ENCODE results near the gene SHPK. TPM values are rescaled to one million over a fixed set of nuclear protein-coding genes. Genes with fewer than 3 reads are reported as not detected.

Gene SHPK
- total RNA-seq, 1 experiment from 2014 or later = 8.4 TPM

GRCh38 chr17:3655766-3656165 is 19.7 kb upstream of the SHPK start:
- in situ Hi-C loops (cut with HindIII; ENCODE audit: low pct_unique_long_range_greater_than_20kb, low sequenced_read_pairs) (no loop called here), intact Hi-C loops (cut with micrococcal nuclease; ENCODE audit: unreplicated experiment) (no loop called here)
- CTCF ChIA-PET = no interaction called here
- H3K27me3 ChIP-seq (ENCODE audit: control insufficient read depth, insufficient read depth, low read length) = no peaks in the 10 kb centered on the region
- ATAC-seq (no peak), DNase-seq (ENCODE audit: low read depth, low spot score) (no peak)
- no peaks in the 10 kb centered on the region for H3K9me3 ChIP-seq (ENCODE audit: control insufficient read depth, insufficient read depth, low read depth, low read length)
- TF ChIP-seq POLR2AphosphoS5 (IDR thresholded peaks at IDR 0.05; ENCODE audit: low read depth, low read length) = no peak
- TF ChIP-seq SIN3A (IDR thresholded peaks at IDR 0.05; ENCODE audit: borderline replicate concordance, insufficient read depth, low read depth, low read length) = no peak
- TF ChIP-seq, protein P1, sequence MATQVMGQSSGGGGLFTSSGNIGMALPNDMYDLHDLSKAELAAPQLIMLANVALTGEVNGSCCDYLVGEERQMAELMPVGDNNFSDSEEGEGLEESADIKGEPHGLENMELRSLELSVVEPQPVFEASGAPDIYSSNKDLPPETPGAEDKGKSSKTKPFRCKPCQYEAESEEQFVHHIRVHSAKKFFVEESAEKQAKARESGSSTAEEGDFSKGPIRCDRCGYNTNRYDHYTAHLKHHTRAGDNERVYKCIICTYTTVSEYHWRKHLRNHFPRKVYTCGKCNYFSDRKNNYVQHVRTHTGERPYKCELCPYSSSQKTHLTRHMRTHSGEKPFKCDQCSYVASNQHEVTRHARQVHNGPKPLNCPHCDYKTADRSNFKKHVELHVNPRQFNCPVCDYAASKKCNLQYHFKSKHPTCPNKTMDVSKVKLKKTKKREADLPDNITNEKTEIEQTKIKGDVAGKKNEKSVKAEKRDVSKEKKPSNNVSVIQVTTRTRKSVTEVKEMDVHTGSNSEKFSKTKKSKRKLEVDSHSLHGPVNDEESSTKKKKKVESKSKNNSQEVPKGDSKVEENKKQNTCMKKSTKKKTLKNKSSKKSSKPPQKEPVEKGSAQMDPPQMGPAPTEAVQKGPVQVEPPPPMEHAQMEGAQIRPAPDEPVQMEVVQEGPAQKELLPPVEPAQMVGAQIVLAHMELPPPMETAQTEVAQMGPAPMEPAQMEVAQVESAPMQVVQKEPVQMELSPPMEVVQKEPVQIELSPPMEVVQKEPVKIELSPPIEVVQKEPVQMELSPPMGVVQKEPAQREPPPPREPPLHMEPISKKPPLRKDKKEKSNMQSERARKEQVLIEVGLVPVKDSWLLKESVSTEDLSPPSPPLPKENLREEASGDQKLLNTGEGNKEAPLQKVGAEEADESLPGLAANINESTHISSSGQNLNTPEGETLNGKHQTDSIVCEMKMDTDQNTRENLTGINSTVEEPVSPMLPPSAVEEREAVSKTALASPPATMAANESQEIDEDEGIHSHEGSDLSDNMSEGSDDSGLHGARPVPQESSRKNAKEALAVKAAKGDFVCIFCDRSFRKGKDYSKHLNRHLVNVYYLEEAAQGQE (IDR thresholded peaks at IDR 0.05; ENCODE audit: insufficient read depth in 1 of 2, low read depth in 2 of 2, low read length in 1 of 2) = no peak
- TF ChIP-seq, protein P2, sequence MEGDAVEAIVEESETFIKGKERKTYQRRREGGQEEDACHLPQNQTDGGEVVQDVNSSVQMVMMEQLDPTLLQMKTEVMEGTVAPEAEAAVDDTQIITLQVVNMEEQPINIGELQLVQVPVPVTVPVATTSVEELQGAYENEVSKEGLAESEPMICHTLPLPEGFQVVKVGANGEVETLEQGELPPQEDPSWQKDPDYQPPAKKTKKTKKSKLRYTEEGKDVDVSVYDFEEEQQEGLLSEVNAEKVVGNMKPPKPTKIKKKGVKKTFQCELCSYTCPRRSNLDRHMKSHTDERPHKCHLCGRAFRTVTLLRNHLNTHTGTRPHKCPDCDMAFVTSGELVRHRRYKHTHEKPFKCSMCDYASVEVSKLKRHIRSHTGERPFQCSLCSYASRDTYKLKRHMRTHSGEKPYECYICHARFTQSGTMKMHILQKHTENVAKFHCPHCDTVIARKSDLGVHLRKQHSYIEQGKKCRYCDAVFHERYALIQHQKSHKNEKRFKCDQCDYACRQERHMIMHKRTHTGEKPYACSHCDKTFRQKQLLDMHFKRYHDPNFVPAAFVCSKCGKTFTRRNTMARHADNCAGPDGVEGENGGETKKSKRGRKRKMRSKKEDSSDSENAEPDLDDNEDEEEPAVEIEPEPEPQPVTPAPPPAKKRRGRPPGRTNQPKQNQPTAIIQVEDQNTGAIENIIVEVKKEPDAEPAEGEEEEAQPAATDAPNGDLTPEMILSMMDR (IDR thresholded peaks at IDR 0.05) = no peak
- TF ChIP-seq TCF7L2 (IDR thresholded peaks at IDR 0.05; ENCODE audit: low read depth, low read length) = no peak
- H3K36me3 ChIP-seq (ENCODE audit: control insufficient read depth, insufficient read depth, low read length) = no peaks in the 10 kb centered on the region
- H3K4me1 ChIP-seq (ENCODE audit: control insufficient read depth, insufficient read depth, low read length) = peaks cover 18% of the 10 kb centered on the region
- H3K27ac ChIP-seq (ENCODE audit: low read length) = no peak overlapping the region
- POLR2A ChIA-PET = no interaction called here
- no TSS peak for BruUV-seq (replicated peaks)
- no peak overlapping the region for H3K4me3 ChIP-seq (ENCODE audit: low read depth in 2 of 2, low read length in 2 of 2)

DNA sequence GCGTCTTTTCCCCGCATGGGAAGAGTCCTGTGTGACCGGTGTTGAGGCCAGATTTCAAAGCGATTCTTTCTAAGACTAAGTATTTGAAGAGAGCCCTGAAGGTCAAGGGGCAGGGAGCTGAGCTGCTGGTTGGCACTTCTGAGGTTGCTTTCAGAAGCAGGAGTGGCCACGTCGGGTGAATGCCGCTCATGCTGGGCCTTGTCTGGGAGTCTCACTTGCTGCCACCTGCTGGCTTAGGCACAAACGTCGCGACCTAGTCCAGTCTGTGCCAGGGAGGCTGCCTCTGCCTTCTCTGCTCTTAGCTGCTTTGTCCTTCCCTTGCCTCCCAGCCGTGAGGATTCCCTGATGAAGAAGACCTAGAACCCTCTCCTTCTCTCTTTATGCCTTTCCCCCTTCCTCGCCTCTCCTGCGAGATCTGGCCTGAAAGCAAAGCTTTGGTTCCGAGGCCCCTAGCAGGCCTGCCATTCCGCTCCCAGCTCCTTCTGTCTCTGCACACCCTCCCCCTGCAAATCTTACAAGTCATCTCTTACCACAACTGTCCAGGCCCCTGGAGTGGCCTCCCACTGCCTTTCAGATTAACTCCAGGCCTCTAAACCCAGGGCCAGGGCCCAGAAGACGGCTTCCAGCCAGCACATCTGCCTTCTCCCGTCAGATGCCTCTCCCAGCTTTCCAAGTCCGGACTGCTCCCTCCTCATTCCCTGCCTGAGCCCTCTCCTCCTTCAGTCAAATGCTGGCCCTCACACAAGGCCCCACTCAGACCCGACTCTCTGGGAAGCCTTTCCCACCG is 11.9 kb upstream of the SHPK start:
- ATAC-seq (peak; percentile 95), DNase-seq (ENCODE audit: low read depth, low spot score) (no peak)
- TF ChIP-seq, protein P2 (IDR thresholded peaks at IDR 0.05) = peak; percentile 83
- TF ChIP-seq, protein P1 (IDR thresholded peaks at IDR 0.05; ENCODE audit: insufficient read depth in 1 of 2, low read depth in 2 of 2, low read length in 1 of 2) = no peak
- TF ChIP-seq TCF7L2 (IDR thresholded peaks at IDR 0.05; ENCODE audit: low read depth, low read length) (no peak), SIN3A (IDR thresholded peaks at IDR 0.05; ENCODE audit: borderline replicate concordance, insufficient read depth, low read depth, low read length) (no peak)
- no TSS peak for BruUV-seq (replicated peaks)
- H3K27me3 ChIP-seq (ENCODE audit: control insufficient read depth, insufficient read depth, low read length) = no peaks in the 10 kb centered on the region
- no peaks in the 10 kb centered on the region for H3K36me3 ChIP-seq (ENCODE audit: control insufficient read depth, insufficient read depth, low read length)
- H3K27ac ChIP-seq (ENCODE audit: low read length) = no peak overlapping the region
- in situ Hi-C loops (cut with HindIII; ENCODE audit: low pct_unique_long_range_greater_than_20kb, low sequenced_read_pairs) (no loop called here), intact Hi-C loops (cut with micrococcal nuclease; ENCODE audit: unreplicated experiment) (loop anchor here (5.0 kb wide), 1 partner anchor 601 kb away; no protein-coding TSS in a partner anchor)
- no peaks in the 10 kb centered on the region for H3K9me3 ChIP-seq (ENCODE audit: control insufficient read depth, insufficient read depth, low read depth, low read length)
- ChIA-PET CTCF (no interaction called here), POLR2A (interaction anchor here (0.5 kb wide), 1 partner anchor 938 kb away, joined by 4 read pairs; no protein-coding TSS in a partner anchor)
- H3K4me1 ChIP-seq (ENCODE audit: control insufficient read depth, insufficient read depth, low read length) = no peaks in the 10 kb centered on the region
- no peak overlapping the region for H3K4me3 ChIP-seq (ENCODE audit: low read depth in 2 of 2, low read length in 2 of 2)

Measured in Panc1 (cell line).